B cell (primary cell): ENCODE measurements around the gene VNN1.

Experiments
- EZH2 ChIP-seq: IDR thresholded peaks from 2 replicates; pipeline ENCODE4 v1.6.1; 2012; ENCODE audit warnings: borderline replicate concordance, low read depth, mild to moderate bottlenecking, moderate library complexity, low read length; ENCODE audit not compliant: insufficient read depth, poor library complexity, severe bottlenecking
- TF ChIP-seq, protein P1 (sequence below): fragments of 200-600 bp; IDR thresholded peaks from one replicate; pipeline ENCODE4 v1.8.0; 2022; ENCODE audit warnings: antibody characterized with exemption, mild to moderate bottlenecking

DNA sequence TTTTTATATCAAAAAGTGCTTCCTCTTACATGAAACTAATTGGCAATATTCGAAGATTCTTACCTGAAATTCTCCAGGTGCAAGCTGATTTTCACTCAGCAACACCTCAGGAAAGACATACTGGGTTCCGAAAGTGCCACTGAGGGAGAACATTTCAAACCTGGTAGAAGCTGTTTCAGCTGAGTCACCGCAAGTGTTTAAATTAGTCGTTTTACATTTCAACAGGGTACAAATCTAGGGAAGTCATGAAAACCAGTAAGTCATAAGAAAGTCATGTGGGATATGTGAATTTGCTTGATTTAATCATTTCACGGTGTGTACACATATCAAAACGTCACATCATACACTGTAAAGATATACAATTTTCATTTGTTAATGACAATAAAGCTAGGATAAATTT is 29.6 kb downstream of the VNN1 start:
- TF ChIP-seq, protein P1, sequence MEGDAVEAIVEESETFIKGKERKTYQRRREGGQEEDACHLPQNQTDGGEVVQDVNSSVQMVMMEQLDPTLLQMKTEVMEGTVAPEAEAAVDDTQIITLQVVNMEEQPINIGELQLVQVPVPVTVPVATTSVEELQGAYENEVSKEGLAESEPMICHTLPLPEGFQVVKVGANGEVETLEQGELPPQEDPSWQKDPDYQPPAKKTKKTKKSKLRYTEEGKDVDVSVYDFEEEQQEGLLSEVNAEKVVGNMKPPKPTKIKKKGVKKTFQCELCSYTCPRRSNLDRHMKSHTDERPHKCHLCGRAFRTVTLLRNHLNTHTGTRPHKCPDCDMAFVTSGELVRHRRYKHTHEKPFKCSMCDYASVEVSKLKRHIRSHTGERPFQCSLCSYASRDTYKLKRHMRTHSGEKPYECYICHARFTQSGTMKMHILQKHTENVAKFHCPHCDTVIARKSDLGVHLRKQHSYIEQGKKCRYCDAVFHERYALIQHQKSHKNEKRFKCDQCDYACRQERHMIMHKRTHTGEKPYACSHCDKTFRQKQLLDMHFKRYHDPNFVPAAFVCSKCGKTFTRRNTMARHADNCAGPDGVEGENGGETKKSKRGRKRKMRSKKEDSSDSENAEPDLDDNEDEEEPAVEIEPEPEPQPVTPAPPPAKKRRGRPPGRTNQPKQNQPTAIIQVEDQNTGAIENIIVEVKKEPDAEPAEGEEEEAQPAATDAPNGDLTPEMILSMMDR, result no peak
- TF ChIP-seq EZH2, result no peak
